Neural cell (in vitro differentiated cells): ENCODE results near the gene LTBP1.

ENCODE experiments used
- EP300 ChIP-seq: fragments of 450-650 bp; conservative IDR thresholded peaks from 2 replicates; pipeline ENCODE4 v1.6.1; 2014; ENCODE audit warnings: antibody characterized with exemption, mild to moderate bottlenecking, moderate library complexity; ENCODE audit not compliant: poor library complexity, severe bottlenecking
- EZH2 ChIP-seq: fragments of 200-600, 300-800 bp; shearing (Covaris generic), sonication (generic); IDR thresholded peaks from 2 replicates; pipeline ENCODE4 v1.6.1; 2014; ENCODE audit warnings: antibody characterized with exemption, low read length, borderline replicate concordance, mild to moderate bottlenecking; ENCODE audit not compliant: insufficient read depth, poor library complexity, severe bottlenecking
- MXI1 ChIP-seq: fragments of 450-650 bp; conservative IDR thresholded peaks from 2 replicates; pipeline ENCODE4 v1.6.1; 2014; ENCODE audit warnings: antibody characterized with exemption, mild to moderate bottlenecking; ENCODE audit not compliant: poor library complexity, severe bottlenecking
- POLR2AphosphoS5 ChIP-seq: IDR thresholded peaks from 2 replicates; pipeline ENCODE4 v1.6.1; 2012
- RAD21 ChIP-seq: fragments of 450-650 bp; conservative IDR thresholded peaks from 2 replicates; pipeline ENCODE4 v1.6.1; 2014; ENCODE audit warnings: antibody characterized with exemption, mild to moderate bottlenecking, moderate library complexity
- SMC3 ChIP-seq: fragments of 450-650 bp; conservative IDR thresholded peaks from 2 replicates; pipeline ENCODE4 v1.6.1; 2014; ENCODE audit warnings: antibody characterized with exemption, mild to moderate bottlenecking, moderate library complexity; ENCODE audit not compliant: poor library complexity
- TAF1 ChIP-seq: IDR thresholded peaks from 2 replicates; pipeline ENCODE4 v1.6.1; 2012; ENCODE audit warnings: low read depth
- TF ChIP-seq, protein P1 (sequence below): fragments of 450-650 bp; IDR thresholded peaks from 2 replicates; pipeline ENCODE4 v1.5.1; 2014; ENCODE audit warnings: antibody characterized with exemption, mild to moderate bottlenecking, moderate library complexity; ENCODE audit not compliant: poor library complexity, severe bottlenecking
- TF ChIP-seq, protein P2 (sequence below): IDR thresholded peaks from 2 replicates; pipeline ENCODE4 v1.6.1; 2012; ENCODE audit warnings: borderline replicate concordance

DNA sequence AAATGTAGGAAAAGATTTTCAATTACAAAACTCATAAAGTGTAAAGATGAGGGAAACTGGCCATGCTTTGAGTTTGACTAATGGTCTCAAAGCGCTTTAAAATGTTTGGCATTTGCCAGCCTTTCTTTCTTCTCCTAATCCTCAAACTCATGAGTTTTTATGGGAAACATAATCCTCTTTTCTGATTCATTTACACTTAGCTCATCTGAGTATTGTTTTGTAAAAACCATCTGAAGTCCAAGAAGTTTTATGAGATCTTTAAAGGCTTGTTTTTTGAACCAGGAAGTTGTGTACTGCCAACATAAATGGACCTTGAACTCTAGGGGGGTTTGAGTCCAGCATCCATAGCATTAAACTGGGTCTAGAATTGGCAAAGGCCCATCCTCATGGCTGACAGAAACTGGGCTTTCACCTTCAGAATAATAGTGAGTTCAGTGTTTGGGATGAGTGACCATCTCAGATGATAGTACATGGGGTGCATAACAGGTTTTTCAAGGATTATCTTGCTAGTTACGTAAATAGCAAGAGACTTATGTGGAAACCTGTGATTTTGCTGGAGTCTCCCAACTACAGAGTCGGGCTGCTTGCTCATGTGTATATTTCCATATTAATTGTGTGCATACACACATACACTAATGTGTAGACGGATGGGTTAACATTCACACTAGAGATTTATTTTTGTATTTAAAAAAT is 3.8 kb upstream of the LTBP1 start:
- TF ChIP-seq TAF1 (no peak), POLR2AphosphoS5 (no peak), EP300 (no peak), RAD21 (no peak), EZH2 (no peak), MXI1 (no peak), SMC3 (no peak)
- TF ChIP-seq, protein P1, sequence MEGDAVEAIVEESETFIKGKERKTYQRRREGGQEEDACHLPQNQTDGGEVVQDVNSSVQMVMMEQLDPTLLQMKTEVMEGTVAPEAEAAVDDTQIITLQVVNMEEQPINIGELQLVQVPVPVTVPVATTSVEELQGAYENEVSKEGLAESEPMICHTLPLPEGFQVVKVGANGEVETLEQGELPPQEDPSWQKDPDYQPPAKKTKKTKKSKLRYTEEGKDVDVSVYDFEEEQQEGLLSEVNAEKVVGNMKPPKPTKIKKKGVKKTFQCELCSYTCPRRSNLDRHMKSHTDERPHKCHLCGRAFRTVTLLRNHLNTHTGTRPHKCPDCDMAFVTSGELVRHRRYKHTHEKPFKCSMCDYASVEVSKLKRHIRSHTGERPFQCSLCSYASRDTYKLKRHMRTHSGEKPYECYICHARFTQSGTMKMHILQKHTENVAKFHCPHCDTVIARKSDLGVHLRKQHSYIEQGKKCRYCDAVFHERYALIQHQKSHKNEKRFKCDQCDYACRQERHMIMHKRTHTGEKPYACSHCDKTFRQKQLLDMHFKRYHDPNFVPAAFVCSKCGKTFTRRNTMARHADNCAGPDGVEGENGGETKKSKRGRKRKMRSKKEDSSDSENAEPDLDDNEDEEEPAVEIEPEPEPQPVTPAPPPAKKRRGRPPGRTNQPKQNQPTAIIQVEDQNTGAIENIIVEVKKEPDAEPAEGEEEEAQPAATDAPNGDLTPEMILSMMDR, result no peak
- TF ChIP-seq, protein P2, sequence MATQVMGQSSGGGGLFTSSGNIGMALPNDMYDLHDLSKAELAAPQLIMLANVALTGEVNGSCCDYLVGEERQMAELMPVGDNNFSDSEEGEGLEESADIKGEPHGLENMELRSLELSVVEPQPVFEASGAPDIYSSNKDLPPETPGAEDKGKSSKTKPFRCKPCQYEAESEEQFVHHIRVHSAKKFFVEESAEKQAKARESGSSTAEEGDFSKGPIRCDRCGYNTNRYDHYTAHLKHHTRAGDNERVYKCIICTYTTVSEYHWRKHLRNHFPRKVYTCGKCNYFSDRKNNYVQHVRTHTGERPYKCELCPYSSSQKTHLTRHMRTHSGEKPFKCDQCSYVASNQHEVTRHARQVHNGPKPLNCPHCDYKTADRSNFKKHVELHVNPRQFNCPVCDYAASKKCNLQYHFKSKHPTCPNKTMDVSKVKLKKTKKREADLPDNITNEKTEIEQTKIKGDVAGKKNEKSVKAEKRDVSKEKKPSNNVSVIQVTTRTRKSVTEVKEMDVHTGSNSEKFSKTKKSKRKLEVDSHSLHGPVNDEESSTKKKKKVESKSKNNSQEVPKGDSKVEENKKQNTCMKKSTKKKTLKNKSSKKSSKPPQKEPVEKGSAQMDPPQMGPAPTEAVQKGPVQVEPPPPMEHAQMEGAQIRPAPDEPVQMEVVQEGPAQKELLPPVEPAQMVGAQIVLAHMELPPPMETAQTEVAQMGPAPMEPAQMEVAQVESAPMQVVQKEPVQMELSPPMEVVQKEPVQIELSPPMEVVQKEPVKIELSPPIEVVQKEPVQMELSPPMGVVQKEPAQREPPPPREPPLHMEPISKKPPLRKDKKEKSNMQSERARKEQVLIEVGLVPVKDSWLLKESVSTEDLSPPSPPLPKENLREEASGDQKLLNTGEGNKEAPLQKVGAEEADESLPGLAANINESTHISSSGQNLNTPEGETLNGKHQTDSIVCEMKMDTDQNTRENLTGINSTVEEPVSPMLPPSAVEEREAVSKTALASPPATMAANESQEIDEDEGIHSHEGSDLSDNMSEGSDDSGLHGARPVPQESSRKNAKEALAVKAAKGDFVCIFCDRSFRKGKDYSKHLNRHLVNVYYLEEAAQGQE, result no peak
